Activated CD4-positive, CD25-positive, alpha-beta regulatory T cell treated with anti-CD3 and anti-CD28 coated beads, Interleukin-2, amount 50 U/mL, for 24 hours (primary cell): ENCODE results near the gene SLC35F1.

Experiments used
- ATAC-seq, 2 donors: fragments of 150-1000 bp; cut with Tn5 transposase; one replicate each; pipeline ENCODE4 v1.10.0; 2021; ENCODE audit warnings: mild to moderate bottlenecking in 1 of 2, moderate library complexity in 1 of 2

The SLC35F1 gene

DNA sequence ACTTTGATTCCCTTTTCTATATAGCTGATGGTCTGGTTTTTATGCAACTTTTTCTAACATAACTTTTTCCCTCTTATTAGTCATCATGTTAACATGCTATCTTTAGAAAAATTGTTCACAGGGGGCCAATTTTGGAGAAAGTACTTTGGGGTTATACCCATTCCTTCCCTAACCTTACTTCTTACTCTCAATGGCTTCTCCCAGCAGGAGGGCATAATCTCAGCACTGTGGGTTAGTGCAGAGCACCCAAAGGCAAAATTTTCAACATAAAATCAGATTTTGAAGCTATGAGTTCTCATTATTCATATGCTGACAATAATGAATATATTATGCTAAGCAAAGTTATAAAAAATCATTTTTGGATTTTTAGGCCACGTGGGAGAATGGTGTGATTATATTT lies 299.2 kb downstream of the SLC35F1 start:
- no peak for ATAC-seq

- ATAC-seq: no peak
These were observed 300.9 kb downstream of the SLC35F1 start for GRCh38 chr6:118207947-118208346.

GRCh38 chr6:118212451-118213173 lies 305.5 kb downstream of the SLC35F1 start:
- ATAC-seq: no peak

- ATAC-seq: no peak
These were observed 308.2 kb downstream of the SLC35F1 start for GRCh38 chr6:118215269-118215668.

DNA sequence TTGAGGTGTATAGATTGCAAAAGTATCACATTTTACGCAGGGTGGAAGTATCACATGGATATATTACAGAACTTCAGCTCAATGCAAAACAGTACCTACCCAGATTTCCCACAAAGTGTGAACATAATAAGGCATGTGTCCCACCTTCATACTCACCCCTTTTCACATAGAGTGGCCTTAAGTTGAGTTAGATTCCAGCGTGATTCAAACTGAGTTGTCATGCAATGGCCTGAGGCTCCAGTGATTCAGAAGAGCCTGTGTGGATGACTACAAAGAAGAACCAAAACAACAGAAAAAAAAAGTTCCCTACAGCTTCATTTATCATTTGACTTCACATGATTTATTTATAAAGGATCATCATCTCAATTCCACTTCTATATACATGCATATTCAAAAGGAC lies 309.7 kb downstream of the SLC35F1 start:
- ATAC-seq: no peak

GRCh38 chr6:118218156-118218555 lies 311.1 kb downstream of the SLC35F1 start:
- no peak for ATAC-seq

DNA sequence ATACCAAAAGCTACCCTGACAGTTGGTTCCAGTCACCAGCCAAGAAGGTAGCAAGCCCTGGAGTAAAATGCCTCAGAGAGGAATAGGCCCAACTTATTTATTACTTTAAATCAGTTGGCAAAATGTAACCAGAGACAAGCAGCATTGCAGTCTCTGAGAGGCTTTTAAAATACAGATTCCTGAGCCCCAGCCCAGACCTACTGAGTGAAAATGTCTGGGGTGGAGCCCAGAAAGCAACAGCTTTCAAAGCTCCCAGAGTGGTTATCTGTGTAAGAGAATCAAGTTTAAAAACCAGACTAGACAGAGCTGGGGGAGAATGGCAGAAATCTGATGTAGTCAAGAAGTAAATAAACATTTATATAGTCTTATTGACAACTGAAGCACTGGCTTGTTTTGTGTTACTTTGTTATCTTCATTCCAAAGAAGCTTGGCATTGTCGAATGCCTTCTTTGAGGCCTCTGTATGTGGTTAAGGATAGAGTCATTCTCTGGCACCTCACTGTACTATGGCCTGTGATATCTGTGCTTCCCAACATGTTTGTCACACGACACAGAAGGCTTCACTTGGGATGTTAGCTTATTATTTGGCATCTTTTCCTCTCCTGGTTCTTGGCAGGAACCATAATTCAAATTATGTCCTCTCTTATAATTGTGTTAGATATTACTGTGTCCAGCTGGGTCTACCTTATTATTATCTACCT lies 313.5 kb downstream of the SLC35F1 start:
- ATAC-seq: no peak

- ATAC-seq: no peak
These were observed 316.3 kb downstream of the SLC35F1 start for GRCh38 chr6:118223316-118223715.

DNA sequence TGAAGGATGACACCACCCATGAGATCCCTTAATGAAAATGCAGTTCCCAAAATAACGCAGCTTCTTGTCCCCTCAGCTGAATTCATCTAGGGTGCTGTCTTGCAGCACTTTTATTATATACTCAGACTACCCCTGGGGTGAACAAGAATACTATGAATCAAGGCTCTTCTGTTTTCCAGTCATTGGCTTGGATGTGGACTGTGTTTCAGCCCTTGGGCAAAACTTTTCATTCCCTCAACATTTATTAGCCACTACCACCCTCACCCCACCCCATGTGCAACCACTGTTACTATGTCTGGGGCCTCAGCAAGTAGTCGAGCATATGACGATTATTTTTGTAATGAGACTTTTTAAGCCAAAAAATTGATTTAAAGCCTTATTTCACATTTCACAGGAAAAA lies 321.8 kb downstream of the SLC35F1 start:
- no peak for ATAC-seq

DNA sequence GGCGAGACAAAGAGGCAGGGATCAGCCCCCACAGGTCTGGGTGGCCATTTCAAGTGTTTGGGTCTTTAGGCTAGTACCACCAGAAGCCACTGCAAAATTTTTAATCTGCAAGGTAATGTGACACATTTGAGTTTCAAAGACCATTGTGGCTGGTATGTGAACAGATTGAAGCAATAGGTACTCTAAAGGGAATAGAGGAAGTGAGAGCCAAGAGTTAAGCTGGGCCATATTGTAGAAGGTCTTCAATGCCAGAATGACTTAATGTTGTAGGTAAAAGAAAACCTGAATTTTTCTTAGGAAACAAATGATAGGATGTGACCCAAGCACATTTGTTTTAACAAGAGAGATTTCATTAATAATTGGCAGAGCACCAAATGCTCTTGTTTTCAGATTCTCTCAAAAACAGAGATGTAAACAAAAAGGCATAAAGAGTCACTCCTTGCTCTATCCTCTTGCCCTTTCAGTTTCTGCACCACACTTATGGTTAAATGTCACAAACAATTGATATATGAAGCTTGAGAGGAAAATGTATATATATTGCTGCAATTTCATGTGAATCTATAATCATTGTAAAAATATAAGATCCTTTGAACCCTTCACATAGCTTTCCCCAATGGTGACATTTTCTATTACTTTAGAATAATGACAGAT lies 333.9 kb downstream of the SLC35F1 start:
- ATAC-seq: no peak

DNA sequence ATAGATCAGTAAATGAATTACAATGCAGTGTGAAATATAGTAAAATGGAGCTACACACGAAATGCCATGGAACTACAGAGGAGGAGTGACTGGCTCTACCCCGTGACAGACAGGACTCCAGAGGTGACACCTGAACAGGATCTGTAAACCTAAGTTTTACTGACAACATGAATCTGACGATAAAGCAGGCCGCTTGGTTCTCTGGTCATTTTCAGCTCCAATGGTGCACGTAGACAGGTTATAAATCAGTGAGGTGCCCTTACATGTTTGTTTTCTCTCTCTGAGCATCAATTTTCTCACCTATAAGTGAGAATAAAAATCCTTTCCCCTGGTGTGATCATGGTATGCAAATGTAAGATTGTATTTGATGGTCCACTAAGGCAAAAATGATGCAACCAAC lies 339.3 kb downstream of the SLC35F1 start:
- no peak for ATAC-seq

- no peak for ATAC-seq
These were observed 341.1 kb downstream of the SLC35F1 start for GRCh38 chr6:118248171-118248570.

DNA sequence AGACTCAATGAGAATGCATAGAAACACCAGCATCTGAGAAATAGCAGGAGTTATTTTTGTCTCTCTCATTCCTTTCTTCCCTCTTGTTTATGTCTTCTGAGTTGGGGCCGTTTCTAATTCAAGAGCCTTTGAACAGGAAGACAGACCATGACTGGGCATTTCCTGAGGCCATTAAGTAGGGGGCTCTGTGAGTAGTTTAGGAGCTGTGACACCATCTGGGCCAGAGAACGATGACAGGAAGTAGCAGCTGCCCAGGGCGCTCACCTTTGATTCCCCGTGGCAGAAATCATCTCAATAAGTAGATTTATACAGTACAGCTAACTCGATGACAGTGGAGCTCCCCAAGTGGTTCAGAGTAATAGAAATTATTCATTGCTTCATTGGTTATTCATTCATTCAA lies 342.6 kb downstream of the SLC35F1 start:
- no peak for ATAC-seq

GRCh38 chr6:118252474-118252873 lies 345.4 kb downstream of the SLC35F1 start:
- no peak for ATAC-seq

DNA sequence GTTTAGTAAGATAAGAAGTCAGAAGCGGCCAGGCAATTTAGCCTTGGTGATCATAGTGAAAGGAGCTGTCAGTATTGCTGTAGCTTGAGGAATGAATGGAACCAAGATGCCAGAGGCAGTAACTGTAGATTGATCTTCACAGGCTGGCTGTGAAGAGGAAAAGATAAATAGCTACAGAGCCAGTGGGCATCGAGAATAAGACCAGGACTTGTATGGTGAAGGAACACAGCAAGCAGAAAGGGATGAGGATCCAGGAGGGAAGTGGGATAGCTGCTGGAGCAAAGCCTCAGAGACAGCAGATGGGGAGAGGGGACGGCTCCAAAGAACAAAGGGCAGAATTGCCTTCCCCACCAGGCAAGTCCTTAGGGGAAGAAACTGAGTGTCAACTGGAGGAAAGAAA lies 346.7 kb downstream of the SLC35F1 start:
- no peak for ATAC-seq

GRCh38 chr6:118260833-118261232 lies 353.8 kb downstream of the SLC35F1 start:
- ATAC-seq: no peak

DNA sequence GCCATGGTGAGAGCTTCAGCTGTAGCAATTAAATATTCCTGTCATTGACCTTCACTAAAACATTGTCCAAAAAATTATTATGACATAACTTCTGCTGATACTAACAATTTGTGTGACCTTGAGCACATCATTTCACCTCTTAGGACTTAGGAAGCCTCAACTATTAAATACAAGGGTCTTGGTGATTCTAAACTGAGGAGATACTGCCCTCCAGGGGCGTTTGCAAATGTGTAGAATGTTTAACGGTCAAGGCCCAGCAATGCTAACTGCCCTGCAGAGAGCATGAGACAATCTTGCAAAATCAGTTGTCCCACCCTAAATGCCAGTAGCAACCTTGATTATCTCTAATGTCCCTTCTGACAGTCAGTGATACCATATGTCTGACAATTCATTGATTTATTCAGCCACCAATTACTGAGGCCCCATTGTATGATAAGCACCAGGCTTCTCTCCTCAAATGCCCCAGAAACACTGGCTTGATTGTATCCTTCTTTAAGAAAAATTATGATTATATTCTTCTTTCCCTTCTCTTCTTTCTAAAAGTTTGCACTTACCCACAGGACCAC lies 356.9 kb downstream of the SLC35F1 start:
- no peak for ATAC-seq

- no peak for ATAC-seq
These were observed 362.6 kb downstream of the SLC35F1 start for GRCh38 chr6:118269659-118270058.

- no peak for ATAC-seq
These were observed 370.6 kb downstream of the SLC35F1 start for GRCh38 chr6:118277631-118278030.

DNA sequence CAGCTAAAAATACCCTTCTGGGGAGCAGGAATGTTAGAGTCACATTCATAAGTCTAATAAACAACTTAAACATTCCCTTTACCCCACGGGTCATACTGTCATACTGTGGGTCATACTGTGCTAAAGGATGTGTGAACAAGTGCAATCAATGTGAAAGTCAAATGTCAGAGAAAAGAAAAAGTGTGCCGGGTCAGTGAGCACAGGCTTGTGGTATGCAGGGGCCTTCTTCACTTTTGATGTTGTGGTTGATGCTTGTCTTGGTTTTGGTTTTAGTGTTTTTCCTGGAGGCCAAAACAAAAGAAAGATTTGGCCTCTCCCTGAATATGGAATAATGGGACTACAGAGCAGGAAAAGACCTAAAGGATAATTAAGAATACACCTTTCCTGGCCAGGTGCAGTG lies 373.1 kb downstream of the SLC35F1 start:
- no peak for ATAC-seq

DNA sequence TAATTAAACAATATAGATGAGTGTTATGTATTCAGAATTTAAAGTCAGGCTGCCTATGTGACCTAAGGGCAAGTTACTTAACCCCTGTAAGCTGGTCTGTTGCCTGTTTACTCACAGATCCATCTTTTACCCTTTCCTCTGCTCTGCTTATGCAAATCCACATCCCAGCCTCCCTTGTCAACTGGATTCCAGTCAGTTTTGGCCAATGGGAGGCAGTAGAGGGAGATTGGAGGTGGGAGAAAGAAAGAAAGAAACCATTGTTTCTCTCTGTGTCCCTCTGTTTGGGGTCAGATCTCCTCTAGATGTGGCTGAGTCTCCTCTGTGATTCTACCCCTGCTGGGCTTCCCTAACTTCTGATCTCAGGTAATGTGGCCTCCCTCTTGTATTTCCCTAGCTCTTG lies 374.2 kb downstream of the SLC35F1 start:
- ATAC-seq: no peak

DNA sequence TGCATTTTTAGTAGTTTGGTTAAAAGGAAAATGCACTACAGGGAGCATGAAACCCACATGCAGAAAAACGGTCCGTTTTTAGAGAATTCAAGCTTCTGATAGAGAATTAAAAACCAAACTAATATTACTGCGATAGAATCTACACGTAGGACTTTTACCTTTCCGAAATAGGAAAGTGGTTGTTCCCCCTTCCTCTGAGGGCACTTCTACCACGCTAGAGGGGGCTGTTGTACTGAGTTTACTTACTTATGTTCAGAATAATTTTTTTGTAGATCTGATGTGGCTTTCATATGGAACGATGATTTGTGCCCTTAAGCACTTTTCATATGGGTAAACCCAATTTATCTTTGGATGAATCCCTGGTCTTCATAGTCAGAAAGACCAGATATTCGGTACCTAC lies 376.7 kb downstream of the SLC35F1 start:
- no peak for ATAC-seq

GRCh38 chr6:118284736-118285360 lies 377.8 kb downstream of the SLC35F1 start:
- ATAC-seq: no peak
